ENCODE results near the gene CD300H. TPM values are rescaled to one million over a fixed set of nuclear protein-coding genes. Genes with fewer than 3 reads are reported as not detected.
"Not testable (repeated sequence)": the region's sequence is repeated elsewhere in the genome, so short reads cannot be mapped to it uniquely, and the experiment has no call there.

CD300H gene
- total RNA-seq, 1 experiment from 2014 or later, result not detected

DNA sequence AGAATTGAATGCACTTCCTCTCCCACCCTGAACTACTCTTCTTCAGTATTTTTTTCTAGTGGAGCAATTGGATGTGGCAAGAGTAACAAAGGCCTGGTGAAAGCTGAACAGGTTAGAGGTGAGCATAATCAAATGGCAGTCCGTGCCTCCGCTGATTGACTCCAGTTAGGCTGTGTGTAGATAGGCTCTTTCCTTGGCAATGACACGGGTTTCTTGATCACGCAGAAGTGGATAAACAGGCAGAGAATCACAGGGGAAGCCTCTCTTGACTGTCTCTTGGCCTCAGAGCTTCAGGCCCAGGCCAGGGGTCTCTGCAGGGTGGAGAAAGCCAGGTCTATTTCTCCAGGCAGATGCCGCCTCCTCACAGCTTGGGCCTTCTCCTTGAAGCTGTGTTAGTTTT lies 40.2 kb downstream of the CD300H start:
- no peak for DNase-seq (ENCODE audit: low spot score)

DNA sequence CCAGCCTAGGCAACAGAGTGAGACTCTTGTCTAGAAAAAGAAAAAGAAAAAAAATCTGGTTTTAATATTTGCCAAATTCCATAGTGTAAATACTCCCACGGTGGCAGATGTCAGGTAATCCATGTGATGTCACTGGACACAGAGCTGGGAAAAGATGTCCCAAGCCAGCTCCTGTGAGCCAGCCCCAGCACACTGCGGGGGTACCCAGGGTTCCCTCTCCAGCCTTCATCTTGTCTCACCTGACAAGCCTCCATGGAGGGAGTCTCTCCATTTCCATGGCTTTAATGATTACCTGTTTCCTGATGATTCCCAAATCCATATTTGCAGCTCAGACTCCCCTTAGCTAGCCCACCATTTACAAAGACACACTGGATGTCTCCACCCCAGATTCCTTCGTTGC lies 40.6 kb downstream of the CD300H start:
- no peak for DNase-seq (ENCODE audit: low spot score)

DNA sequence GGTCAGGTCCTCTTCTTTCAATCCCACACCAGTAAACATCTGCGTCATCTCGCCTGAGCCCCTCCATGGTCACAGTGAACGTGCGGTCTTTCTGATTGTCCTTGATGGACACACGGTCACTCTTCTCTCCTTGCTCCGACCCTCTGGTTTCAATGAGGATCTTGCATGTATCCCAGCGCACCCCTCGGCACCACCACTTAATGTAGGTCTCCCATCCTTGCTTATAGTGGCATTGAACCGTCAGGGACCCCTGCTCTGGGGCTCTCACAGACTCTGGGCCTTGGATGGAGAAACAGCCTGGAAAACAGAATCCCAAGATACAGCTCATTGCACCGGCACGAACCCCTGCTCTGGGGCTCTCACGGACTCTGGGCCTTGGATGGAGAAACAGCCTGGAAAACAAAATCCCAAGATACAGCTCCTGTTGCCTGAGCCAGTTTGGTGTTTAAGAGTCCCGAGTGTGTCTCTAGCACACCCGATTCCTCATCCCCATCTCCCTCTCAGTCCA lies 41.5 kb downstream of the CD300H start:
- DNase-seq (ENCODE audit: low spot score), result no peak

DNA sequence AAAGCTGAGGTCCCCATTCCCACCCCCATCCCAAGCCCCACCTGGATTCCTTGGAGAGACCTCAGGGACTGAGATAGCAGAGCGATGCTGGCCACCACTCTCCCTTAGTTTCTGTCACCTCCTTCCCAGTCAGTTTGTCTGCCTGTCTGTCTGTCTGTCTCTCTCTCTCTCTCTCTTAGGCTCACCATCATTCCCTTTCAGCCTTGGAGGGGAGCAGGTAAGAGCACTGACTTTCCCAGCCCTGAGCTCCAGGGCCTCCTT lies 41.9 kb downstream of the CD300H start:
- no peak for DNase-seq (ENCODE audit: low spot score)

DNA sequence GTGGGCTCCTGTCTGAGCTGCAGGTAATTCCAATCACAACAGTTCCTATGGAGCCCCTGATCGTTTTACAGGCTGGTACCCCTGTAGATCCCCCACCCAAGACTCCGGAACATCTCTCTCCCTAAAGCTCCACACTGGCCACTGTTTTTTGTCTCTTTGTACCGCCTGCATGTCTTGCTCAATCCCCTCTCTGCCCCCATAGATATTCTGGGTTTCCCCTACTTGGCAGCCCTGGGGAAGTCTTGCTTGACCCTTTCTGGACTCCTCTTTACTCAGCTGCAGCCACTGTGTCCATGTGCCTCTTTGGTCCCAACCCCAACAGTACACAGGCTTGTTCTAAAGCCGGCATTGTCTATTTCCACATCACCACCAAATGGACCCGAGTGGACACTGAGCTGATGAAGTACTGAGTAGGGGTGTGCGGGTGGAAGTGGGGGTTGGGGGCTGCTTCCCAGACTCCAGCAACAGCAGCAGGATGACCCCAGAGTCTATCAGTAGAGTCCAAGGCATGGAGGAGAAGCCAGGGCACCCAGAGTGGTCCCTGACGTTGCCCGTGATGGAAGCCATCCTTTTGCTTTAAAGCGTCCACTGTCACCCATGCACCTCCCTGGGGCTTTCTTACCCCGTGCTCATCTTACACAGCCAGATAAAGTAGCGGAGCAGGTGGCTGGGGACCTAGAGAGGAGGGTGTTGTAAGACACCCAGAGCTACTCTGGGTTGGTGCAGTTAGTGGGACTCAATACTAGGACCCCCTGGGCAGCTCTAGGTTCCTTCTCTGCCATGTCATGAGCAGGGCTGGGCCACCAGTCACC lies 42.5 kb downstream of the CD300H start:
- no peak for DNase-seq (ENCODE audit: low spot score)

DNA sequence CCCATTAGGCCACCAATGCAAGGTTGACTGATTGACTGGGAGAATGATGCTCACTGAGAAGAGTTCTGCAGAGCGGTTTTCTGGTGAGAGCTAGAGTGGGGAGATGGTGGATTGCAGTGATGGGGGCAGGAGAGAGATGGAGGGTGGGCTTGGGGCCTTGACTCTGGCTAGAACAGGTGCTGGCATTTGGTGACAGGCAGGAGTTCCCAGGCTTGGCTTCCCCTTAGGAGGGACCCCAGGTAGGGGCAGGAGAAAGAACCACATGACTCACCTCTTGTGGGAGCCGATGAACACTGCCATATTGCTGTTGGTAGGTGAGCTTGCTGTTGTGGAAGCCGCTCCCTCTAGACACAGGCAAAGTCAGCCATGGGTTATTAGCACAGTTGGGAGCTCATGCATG lies 44.0 kb downstream of the CD300H start:
- DNase-seq (ENCODE audit: low spot score), result no peak

DNA sequence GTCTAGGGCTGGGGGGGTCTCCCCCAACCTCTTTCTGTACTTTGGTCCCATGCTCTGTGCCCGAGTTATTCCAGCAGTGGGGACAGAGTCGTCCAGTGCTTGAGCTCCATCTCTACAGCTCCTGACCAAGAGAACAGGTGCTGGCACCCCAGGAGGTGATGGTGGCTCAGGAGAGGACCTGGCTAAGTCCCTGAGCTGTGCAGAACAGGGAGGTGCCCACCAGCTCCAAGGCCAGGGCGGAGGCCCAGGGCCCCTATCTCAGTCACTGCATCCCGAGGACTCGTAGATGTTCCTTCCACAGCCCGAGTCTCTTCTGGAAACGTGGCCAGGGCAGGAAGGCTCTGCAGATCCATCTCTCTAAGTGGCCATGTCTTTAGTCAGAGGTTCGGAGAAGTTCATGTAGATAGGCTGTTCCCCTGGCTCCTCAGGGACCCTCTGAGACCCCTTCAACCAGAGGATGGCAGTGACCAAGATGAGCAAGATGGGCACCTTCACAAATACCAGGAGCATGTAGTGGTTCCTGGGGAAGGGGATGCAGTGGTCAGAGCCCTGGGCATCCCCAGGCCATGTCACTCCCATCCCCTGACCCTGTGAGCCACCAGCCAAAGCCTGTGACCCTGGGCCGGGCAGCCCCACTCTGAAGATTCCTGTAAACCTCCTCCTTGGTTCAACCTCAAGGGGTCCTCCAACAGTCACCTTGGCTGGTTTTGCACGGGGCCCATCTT lies 44.8 kb downstream of the CD300H start:
- no peak for DNase-seq (ENCODE audit: low spot score)

DNA sequence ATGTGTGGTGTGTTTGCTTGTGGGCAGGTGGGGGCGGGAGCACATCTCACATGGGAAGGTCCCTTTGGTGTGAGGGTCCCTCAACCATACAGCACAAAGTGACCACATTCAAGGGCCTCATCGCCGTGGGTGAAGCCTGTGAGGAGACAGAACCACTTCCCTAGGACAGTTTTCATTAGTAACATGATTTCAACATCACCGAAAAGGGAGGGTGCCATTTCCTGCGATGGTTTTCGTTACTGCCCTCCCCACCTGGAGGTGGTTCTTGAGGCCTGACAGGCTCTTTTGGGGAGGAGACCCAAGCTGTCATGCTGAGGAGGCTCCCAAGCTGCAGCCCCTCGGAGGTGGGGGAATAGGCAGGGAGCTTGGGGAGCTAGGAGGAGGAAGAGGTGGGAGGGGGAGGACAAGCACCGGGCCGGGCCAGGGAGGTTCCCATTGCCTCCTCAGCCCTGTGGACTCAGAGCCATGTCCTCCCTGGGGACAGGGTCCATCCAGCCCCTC lies 45.6 kb downstream of the CD300H start:
- no peak for DNase-seq (ENCODE audit: low spot score)

DNA sequence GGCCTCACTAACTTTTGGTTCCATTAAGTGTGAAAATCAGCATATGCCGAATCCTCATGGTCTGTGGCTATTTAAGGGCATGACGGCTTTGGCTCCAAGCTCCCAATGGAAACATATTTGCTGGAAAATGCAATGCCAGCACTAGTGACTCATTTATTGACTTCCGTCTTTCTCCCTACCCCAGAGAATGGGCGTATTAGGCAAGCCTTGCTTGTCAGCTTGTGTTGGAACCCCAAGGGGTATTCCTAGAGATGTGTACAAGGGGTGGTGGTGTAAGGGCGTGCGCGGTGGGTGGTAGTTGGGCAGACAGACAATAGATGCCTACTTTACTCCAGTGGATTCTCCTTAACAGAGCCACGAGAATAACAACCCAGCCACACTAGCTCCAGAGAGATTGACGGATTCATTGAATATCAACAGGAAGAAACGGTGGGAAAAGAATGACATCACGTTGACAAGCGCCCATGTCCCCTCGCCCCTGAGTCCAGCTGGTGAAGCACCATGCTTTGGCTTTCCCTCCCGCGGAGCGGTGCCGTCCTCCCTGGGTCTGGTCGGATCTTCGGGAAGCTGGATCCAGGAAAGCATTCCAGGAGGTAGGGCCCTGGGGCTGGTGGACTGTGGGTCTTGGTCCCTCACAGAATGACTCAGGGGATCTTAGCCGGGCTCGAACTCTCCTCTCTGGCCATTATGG lies 46.4 kb downstream of the CD300H start:
- peak; percentile 45 for DNase-seq (ENCODE audit: low spot score)

DNA sequence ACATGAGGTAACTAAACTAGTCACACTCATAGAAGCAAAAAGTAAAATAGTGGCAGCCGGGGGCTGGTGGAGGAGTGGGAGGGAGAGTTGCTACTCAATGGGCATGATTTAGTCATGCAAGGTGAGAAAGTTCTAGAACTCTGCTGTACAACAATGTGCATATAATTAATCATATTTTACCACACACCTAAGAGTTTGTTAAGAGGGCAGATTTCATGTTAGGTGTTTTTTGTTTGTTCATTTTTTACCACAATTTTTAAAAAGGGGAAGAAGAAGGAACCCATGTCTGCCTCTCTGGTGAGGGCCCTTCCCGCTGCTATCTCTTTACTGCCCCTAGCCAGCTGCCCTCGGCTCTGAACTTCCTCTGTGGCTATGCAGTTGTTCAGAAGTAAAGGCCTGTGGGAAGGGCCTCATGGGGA lies 47.3 kb downstream of the CD300H start:
- DNase-seq (ENCODE audit: low spot score), result no peak

DNA sequence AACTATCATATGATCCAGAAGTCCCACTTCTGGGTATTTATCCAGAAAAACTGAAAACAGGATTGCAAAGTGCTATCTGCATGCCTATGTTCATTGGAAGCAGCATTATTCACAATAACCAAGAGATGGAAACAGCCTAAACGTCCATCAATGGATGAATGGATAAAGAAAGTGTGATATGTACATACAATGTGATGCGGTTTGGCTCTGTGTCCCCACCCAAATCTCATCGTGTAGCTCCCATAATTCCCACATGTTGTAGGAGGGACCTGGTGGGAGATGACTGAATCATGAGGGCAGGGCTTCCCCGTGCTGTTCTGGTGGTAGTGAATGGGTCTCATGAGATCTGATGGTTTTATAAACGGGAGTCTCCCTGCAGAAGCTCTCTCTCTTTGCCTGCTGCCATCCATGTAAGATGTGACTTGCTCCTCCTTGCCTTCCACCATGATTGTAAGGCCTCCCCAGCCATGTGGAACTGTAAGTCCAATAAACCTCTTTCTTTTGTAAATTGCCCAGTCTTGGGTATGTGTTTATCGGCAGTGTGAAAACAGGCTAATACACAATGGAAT lies 48.8 kb downstream of the CD300H start:
- not testable (repeated sequence) for DNase-seq (ENCODE audit: low spot score)

DNA sequence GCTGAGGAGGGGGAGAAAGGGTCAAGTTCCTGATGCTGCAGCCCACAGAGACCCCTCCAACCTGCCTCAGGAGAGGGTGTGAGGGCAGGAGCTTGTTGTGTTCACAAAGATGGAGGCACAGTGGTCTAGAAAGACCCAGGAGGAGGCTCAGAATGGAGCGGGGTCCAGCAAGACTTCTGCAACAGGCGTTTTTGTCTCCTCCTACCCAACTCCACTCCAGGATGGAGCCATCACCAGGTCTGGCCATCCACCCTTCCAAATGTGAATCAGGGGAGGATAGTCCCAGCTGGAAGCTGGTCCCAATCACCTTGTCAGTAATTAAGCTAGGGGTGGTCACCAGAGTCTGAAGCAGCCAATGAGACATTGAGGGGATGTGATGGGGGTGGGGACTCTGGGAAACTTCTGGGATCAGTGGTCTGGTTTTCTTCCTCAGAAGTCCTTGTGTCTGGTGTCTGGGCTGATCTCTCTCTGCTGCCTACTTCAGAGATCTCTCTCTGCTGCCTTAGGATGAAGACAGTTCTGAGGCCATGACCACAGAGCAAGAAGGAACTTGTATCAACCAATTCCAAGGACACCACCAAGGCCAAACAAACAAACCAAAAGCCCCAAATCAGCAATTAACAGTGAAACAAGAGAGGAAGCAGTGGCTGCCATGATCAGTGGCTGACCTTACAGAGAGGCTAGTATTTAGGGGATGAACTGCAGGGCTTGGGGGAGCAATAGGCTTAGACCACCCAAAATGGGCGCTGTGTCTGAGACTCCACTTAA lies 50.6 kb downstream of the CD300H start:
- no peak for DNase-seq (ENCODE audit: low spot score)

DNA sequence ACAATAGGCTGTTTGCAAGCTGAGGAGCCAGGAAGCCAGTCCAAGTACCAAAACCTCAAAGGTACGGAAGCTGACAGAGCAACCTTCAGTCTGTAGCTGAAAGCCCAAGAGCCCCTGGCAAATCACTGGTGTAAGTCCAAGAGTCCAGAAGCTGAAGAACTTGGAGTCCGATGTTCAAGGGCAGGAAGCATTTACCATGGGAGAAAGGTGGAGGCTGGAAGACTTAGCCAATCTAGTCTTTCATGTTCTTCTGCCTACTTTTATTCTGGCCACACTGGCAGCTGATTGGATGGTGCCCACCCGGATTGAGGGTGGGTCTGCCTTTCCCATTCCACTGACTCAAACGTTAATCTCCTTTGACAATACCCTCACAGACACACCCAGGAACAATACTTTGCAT lies 51.4 kb downstream of the CD300H start:
- no peak for DNase-seq (ENCODE audit: low spot score)

DNA sequence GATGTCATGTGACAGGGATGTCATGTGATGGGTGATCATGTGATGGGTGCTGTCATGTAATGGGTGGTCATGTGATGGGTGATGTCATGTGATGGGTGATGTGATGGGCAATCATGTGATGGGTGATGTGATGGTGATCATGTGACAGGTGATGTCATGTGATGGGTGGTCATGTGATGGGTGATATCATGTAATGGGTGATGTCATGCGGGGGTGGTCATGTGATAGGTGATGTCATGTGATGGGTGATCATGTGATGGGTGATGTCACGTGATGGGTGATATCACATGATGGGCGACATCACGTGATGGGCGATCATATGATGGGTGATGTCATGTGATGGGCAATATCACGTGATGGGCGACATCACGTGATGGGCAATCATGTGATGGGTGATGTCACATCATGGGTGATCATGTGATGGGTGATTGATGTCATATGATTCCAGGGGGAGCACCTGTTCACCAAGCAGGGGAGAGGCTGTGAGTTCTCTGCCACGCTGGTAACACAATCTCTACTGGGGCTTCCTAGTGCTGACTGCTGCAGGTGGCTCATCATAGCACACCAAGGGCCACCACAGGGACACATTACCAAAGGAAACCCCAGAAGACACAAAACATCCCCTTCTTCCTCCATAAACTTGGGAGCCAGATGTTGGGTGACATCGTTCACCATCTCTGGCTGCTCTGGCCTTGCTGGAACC lies 52.5 kb downstream of the CD300H start:
- no peak for DNase-seq (ENCODE audit: low spot score)

DNA sequence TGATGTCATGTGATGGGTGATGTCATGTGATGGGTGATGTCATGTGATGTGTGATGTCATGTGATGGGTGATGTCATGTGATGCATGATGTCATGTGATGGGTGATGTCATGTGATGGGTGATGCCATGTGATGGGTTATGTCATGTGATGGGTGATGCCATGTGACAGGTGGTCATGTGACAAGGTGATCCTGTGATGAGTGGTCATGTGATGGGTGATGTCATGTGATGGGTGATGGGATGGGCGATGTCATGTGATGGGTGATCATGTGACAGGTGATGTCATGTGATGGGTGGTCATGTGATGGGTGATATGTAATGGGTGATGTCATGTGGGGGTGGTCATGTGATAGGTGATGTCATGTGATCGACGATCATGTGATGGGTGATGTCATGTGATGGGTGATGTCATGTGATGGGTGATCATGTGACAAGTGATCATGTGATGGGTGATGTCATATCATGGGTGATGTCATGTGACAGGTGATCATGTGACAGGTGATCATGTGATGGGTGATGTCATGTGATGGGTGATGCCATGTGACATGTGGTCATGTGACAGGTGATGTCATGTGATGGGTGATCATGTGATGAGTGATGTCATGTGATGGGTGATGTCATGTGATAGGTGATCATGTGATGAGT lies 53.2 kb downstream of the CD300H start:
- DNase-seq (ENCODE audit: low spot score), result peak; percentile 26

DNA sequence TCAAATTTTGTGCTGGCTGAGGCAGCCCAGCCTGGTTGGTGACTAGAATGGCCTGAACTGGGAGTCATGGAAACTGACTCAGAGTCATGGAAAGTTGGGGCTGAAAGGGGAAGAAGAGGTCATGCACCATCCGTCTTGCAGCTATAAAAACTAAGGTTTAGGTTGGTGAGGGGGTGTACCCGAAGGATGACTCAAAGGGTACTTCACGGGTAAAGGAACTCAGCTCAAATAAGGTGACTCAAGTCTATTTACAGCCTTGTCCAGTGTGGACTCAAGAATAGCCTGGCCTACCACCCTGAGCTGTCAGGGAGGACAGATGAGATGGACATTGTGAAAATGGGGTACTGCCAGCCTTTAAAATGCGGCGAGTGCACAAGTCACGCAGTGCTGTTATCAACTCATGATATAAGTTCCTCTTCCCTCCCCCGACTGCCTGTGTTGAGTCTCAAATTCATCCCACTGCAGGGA lies 54.7 kb downstream of the CD300H start:
- peak; percentile 82 for DNase-seq (ENCODE audit: low spot score)

DNA sequence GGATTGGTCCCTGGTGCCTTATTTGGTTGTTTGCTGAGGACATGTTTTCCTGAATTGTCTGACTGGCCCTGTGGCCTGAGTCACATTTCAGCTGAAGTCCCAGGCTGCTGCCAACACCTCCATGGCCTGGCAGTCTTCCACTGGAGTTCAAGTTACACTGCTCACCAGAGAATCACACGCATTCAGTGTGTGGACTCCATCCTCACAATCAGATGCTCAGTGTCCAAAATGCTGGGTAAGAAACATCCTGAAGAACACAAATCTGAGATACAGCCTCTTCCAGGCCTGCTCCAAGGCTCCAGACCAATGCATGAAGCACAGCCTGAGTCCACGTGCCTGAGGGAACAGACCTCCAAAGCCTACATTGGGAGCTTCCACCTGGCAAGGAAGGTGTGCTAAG lies 55.3 kb downstream of the CD300H start:
- DNase-seq (ENCODE audit: low spot score), result peak; percentile 48

Data from A172 (cell line).